GM13977 (cell line): ENCODE measurements around the gene IGSF9.

Experiments
- DNase-seq: peaks from one replicate; pipeline ENCODE4 v3.0.0; 2012; ENCODE audit warnings: low spot score
- CTCF ChIP-seq: IDR thresholded peaks from 2 replicates; pipeline ENCODE4 v1.5.1; 2012; ENCODE audit warnings: mild to moderate bottlenecking, control low read depth; ENCODE audit not compliant: insufficient read depth; ENCODE audit errors: extremely low read depth, missing control alignments
- in situ Hi-C: fragments of 300-500 bp; cut with MboI; formaldehyde crosslinking; loops from one replicate; pipeline ENCODE4 v1.12.0; 2022; ENCODE audit warnings: low sequenced_read_pairs, low pct_unique_long_range_greater_than_20kb, mixed read lengths, inconsistent platforms; ENCODE audit not compliant: unreplicated experiment

Gene IGSF9

GRCh38 chr1:159938211-159938852, 7.1 kb downstream of the IGSF9 start:
- in situ Hi-C loops: loop anchor here (5.0 kb wide), 1 partner anchor 69 kb away; no protein-coding TSS in a partner anchor
- no peak for TF ChIP-seq CTCF
- DNase-seq: peak; percentile 42

- in situ Hi-C loops: loop anchor here (5.0 kb wide), 1 partner anchor 70 kb away; no protein-coding TSS in a partner anchor
- TF ChIP-seq CTCF: no peak
- peak; percentile 44 for DNase-seq
Observed at GRCh38 chr1:159937054-159937750, 8.2 kb downstream of the IGSF9 start.

- peak; percentile 99 for TF ChIP-seq CTCF
- in situ Hi-C loops: loop anchor here (5.0 kb wide), 1 partner anchor 71 kb away; no protein-coding TSS in a partner anchor
- peak; percentile 86 for DNase-seq
Observed at GRCh38 chr1:159936273-159936904, 9.0 kb downstream of the IGSF9 start.

GRCh38 chr1:159935719-159936272, 9.6 kb downstream of the IGSF9 start:
- TF ChIP-seq CTCF: no peak
- no peak for DNase-seq
- in situ Hi-C loops: loop anchor here (5.0 kb wide), 1 partner anchor 72 kb away; no protein-coding TSS in a partner anchor

- no peak for TF ChIP-seq CTCF
- in situ Hi-C loops: loop anchor here (5.0 kb wide), 1 partner anchor 72 kb away; no protein-coding TSS in a partner anchor
- DNase-seq: no peak
Observed at GRCh38 chr1:159935305-159935704, 10.1 kb downstream of the IGSF9 start.
